ENCODE measurements around the gene GRAMD2B. TPM values are rescaled to one million over a fixed set of nuclear protein-coding genes. Genes with fewer than 3 reads are reported as not detected.

GRAMD2B gene
- polyA plus RNA-seq, 3 donors, result 21.3 to 25.9 (median 25.2) TPM

- no peak for DNase-seq (ENCODE audit: low read depth in 3 of 3, low spot score in 2 of 3)
These were observed 108.4 kb downstream of the GRAMD2B start for GRCh38 chr5:126531543-126532120.

- DNase-seq (ENCODE audit: low read depth in 3 of 3, low spot score in 2 of 3), result no peak
These were observed 111.3 kb downstream of the GRAMD2B start for GRCh38 chr5:126534553-126534952.

GRCh38 chr5:126535856-126536545, 112.8 kb downstream of the GRAMD2B start:
- DNase-seq (ENCODE audit: low read depth in 3 of 3, low spot score in 2 of 3), result no peak

GRCh38 chr5:126536874-126537273, 113.7 kb downstream of the GRAMD2B start:
- DNase-seq (ENCODE audit: low read depth in 3 of 3, low spot score in 2 of 3), result no peak

- DNase-seq (ENCODE audit: low read depth in 3 of 3, low spot score in 2 of 3), result no peak
These were observed 115.4 kb downstream of the GRAMD2B start for GRCh38 chr5:126538579-126538978.

- DNase-seq (ENCODE audit: low read depth in 3 of 3, low spot score in 2 of 3), result no peak
These were observed 117.4 kb downstream of the GRAMD2B start for GRCh38 chr5:126540631-126541030.

GRCh38 chr5:126542441-126542840, 119.2 kb downstream of the GRAMD2B start:
- DNase-seq (ENCODE audit: low read depth in 3 of 3, low spot score in 2 of 3), result no peak

- DNase-seq (ENCODE audit: low read depth in 3 of 3, low spot score in 2 of 3), result no peak
These were observed 119.8 kb downstream of the GRAMD2B start for GRCh38 chr5:126543009-126543408.

- no peak for DNase-seq (ENCODE audit: low read depth in 3 of 3, low spot score in 2 of 3)
These were observed 120.5 kb downstream of the GRAMD2B start for GRCh38 chr5:126543660-126544059.

Other genes starting within 250 kb of the GRAMD2B start
- 100 to 1,000 TPM; 165 to 186 (median 172) TPM for gene ALDH7A1, start 171.8 kb downstream of the GRAMD2B start, polyA plus RNA-seq (ENCODE audit: insufficient read length in 3 of 3)
- gene PHAX, start 177.5 kb downstream of the GRAMD2B start, polyA plus RNA-seq (ENCODE audit: insufficient read length in 3 of 3), result 100 to 1,000 TPM in 1 of 3 donors, 10 to 100 TPM in 2; 89.8 to 102 (median 95.8) TPM